ENCODE data around the gene GPC3.

The GPC3 gene

DNA sequence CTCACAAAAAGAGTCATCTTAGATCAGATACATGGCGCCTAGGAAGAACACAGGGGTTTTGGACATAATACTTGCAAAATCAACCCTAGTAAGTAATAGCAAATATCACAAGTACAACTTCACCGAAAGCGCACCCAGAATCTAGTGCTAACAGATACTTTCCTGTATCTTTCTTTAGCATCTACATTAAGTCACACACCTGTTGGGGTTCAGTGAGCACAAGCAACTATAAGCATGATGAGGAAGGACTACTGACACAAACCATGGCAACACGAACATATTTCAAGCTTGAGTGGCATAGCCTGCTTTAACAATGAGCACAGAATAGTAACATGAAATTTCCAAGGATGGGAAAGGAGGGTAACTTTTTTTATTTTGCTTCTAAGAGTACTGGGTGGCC lies 116.1 kb downstream of the GPC3 start:
- no peak overlapping the region for H3K4me3 ChIP-seq (replicated peaks; ENCODE audit: low read depth, low read length)
- no peak for DNase-seq (ENCODE audit: extremely low read depth, low read depth)
- TF ChIP-seq, protein P1, sequence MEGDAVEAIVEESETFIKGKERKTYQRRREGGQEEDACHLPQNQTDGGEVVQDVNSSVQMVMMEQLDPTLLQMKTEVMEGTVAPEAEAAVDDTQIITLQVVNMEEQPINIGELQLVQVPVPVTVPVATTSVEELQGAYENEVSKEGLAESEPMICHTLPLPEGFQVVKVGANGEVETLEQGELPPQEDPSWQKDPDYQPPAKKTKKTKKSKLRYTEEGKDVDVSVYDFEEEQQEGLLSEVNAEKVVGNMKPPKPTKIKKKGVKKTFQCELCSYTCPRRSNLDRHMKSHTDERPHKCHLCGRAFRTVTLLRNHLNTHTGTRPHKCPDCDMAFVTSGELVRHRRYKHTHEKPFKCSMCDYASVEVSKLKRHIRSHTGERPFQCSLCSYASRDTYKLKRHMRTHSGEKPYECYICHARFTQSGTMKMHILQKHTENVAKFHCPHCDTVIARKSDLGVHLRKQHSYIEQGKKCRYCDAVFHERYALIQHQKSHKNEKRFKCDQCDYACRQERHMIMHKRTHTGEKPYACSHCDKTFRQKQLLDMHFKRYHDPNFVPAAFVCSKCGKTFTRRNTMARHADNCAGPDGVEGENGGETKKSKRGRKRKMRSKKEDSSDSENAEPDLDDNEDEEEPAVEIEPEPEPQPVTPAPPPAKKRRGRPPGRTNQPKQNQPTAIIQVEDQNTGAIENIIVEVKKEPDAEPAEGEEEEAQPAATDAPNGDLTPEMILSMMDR (IDR thresholded peaks at IDR 0.05; ENCODE audit: low read depth, low read length, missing control alignments) = no peak

DNA sequence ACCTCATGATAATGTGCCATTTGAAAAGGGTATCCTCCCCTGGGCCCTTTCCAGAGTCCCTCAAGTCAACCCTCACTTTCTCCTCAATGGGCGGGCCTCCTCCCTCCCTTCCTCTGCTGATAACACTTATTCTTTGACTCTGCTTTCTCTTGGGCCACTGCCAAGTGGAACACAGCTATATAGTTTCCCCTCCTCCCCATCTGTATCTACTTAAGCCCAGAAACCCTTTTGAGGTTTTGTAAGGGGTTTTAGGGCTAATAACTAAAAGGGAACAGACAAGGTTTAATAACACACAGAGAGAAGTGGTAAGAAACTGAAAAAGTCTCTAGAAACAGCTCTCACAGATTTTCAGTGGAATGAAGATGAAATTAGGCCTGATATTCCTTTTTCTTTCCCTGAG lies 116.7 kb downstream of the GPC3 start:
- TF ChIP-seq, protein P1 (IDR thresholded peaks at IDR 0.05; ENCODE audit: low read depth, low read length, missing control alignments) = no peak
- no peak overlapping the region for H3K4me3 ChIP-seq (replicated peaks; ENCODE audit: low read depth, low read length)
- DNase-seq (ENCODE audit: extremely low read depth, low read depth) = no peak

DNA sequence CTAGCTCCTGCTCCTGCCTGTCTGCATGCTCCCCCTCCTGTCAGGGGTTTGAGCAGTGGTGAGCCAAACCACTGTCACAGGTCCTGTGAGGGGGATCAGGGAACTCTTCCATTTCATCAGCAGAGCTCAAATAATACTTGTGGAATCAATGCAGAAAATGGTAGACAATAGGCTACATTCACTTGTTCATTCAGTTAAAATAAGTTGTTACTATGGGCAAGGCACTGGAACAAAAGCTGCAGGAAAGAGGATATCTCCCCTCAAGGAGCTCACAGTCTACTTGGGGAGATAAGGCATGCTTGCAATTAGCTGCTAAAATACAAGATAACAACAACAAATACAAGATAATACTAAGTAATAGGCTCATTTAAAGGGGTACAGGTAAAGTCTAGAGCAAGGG lies 117.1 kb downstream of the GPC3 start:
- H3K4me3 ChIP-seq (replicated peaks; ENCODE audit: low read depth, low read length) = no peak overlapping the region
- TF ChIP-seq, protein P1 (IDR thresholded peaks at IDR 0.05; ENCODE audit: low read depth, low read length, missing control alignments) = no peak
- DNase-seq (ENCODE audit: extremely low read depth, low read depth) = no peak

DNA sequence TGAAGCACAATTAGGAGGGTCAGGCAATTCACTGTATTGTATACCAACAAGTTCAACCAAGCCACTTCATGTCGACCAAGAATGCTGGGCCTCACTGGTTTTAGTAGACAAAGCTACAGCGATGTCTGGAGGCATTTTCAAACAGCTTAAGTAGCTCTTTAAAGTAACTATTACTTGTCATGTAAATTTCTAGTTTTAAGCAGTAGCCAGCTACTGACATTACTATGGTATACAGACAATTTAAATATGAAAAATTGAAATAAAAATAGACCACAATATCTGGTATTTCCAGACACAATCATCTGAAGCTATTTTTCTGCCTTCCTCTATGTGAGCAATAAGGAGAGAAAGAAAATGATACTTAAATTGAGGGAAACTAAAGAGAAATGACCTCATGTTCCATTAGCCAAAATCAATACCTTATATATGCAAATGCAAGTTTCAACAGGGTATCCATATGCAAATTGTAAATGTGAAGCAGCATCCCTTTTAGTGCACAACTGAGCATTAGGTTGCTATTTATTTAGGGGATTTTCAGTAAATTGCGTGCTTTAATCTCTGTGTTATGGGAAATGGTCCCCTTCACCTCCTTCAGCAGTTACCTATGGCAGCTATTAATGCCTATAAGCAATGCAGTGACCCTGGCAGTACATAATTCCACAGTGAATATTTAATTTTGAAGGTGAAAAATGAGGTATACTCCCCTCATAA lies 119.5 kb downstream of the GPC3 start:
- no peak overlapping the region for H3K4me3 ChIP-seq (replicated peaks; ENCODE audit: low read depth, low read length)
- TF ChIP-seq, protein P1 (IDR thresholded peaks at IDR 0.05; ENCODE audit: low read depth, low read length, missing control alignments) = no peak
- DNase-seq (ENCODE audit: extremely low read depth, low read depth) = no peak

DNA sequence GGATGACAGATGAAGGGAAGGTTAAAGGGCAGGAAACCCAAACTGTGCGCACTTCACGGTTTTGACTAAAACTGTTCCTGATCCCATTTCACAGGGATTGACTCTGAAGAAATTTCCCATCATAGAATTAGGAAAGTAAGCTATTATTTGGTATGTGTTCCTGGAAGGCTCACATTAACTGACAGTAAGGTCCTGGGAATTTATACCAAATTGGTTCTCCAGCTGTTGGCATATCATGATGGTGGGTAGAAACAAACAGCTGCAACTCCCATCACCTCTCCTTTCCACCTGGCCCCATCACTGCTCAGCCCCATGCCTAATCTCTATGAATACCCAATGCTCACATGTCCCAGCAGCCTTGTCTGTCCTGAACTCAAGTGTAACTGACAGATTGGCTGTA lies 121.2 kb downstream of the GPC3 start:
- DNase-seq (ENCODE audit: extremely low read depth, low read depth) = no peak
- no peak overlapping the region for H3K4me3 ChIP-seq (replicated peaks; ENCODE audit: low read depth, low read length)
- TF ChIP-seq, protein P1 (IDR thresholded peaks at IDR 0.05; ENCODE audit: low read depth, low read length, missing control alignments) = no peak

DNA sequence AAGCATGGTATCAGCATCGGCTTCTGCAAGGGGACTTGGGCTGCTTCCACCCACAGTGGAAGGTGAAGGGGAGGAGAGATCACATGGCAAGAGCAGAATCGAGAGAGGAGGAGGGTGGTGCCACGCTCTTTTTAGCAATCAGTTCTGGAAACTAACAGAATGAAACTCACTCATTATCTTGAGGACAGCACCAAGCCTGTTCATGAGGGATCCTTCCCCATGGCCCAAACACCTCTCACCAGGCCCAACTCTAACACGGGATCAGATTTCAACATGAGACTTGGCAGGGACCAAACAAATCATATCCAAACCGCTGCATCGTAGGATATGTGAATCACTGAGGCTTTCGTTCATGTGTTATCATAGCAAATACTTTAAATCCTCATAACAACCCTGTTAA lies 125.5 kb downstream of the GPC3 start:
- TF ChIP-seq, protein P1 (IDR thresholded peaks at IDR 0.05; ENCODE audit: low read depth, low read length, missing control alignments) = no peak
- no peak overlapping the region for H3K4me3 ChIP-seq (replicated peaks; ENCODE audit: low read depth, low read length)
- DNase-seq (ENCODE audit: extremely low read depth, low read depth) = peak; percentile 2

DNA sequence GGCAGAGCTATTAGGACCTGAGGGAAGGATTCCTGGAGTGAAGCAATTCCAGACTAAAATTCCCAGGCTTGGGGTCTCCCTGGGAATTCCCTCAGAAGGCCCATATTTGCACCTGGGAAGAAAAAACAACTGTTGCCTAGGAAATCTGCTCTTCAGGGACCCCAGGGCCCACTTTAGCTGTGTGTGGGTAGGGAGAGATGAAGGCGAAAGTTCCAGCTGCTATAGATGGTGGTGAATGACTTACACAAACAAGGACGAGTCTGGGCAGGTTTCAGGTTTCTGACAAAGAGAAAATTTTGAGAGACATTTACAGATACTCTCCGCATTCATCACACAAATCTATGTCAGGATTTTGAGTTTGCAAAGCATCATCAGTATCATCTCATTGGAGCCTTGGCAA lies 126.1 kb downstream of the GPC3 start:
- TF ChIP-seq, protein P1 (IDR thresholded peaks at IDR 0.05; ENCODE audit: low read depth, low read length, missing control alignments) = no peak
- H3K4me3 ChIP-seq (replicated peaks; ENCODE audit: low read depth, low read length) = no peak overlapping the region
- no peak for DNase-seq (ENCODE audit: extremely low read depth, low read depth)

Data from HFF-Myc (cell line).